ENCODE results near the gene EPGN. TPM values are rescaled to one million over a fixed set of nuclear protein-coding genes. Genes with fewer than 3 reads are reported as not detected.

EPGN gene
- total RNA-seq, 1 donor from 2014 or later, result 2.4 TPM

- H3K4me3 Mint-ChIP-seq, result no peak overlapping the region
- no peaks in the 10 kb centered on the region for H3K36me3 Mint-ChIP-seq
- peaks cover 10% of the 10 kb centered on the region for H3K4me1 Mint-ChIP-seq (ENCODE audit: unreplicated experiment)
- peak overlapping the region; percentile 68 for H3K27ac Mint-ChIP-seq
- DNase-seq (ENCODE audit: extremely low spot score, unreplicated experiment), result no peak
- peak; percentile 70 for TF ChIP-seq CTCF (conservative IDR thresholded peaks at IDR 0.05)
- no peaks in the 10 kb centered on the region for H3K9me3 Mint-ChIP-seq
- peaks cover 3% of the 10 kb centered on the region for H3K27me3 Mint-ChIP-seq
Observed at GRCh38 chr4:74320559-74321118, 12.4 kb downstream of the EPGN start.

GRCh38 chr4:74322301-74322700, 14.0 kb downstream of the EPGN start:
- Mint-ChIP-seq H3K36me3 (no peaks in the 10 kb centered on the region), H3K4me3 (no peak overlapping the region), H3K27me3 (peaks cover 3% of the 10 kb centered on the region), H3K9me3 (no peaks in the 10 kb centered on the region), H3K4me1 (ENCODE audit: unreplicated experiment) (peaks cover 10% of the 10 kb centered on the region), H3K27ac (no peak overlapping the region)
- DNase-seq (ENCODE audit: extremely low spot score, unreplicated experiment), result no peak
- no peak for TF ChIP-seq CTCF (conservative IDR thresholded peaks at IDR 0.05)

- peaks cover 1% of the 10 kb centered on the region for H3K9me3 Mint-ChIP-seq
- DNase-seq (ENCODE audit: extremely low spot score, unreplicated experiment), result no peak
- peaks cover 3% of the 10 kb centered on the region for H3K27me3 Mint-ChIP-seq
- peaks cover 10% of the 10 kb centered on the region for H3K4me1 Mint-ChIP-seq (ENCODE audit: unreplicated experiment)
- no peak overlapping the region for H3K4me3 Mint-ChIP-seq
- no peak for TF ChIP-seq CTCF (conservative IDR thresholded peaks at IDR 0.05)
- H3K27ac Mint-ChIP-seq, result no peak overlapping the region
- no peaks in the 10 kb centered on the region for H3K36me3 Mint-ChIP-seq
Observed at GRCh38 chr4:74323663-74324062, 15.4 kb downstream of the EPGN start.

GRCh38 chr4:74324262-74324661, 16.0 kb downstream of the EPGN start:
- TF ChIP-seq CTCF (conservative IDR thresholded peaks at IDR 0.05), result no peak
- H3K4me3 Mint-ChIP-seq, result no peak overlapping the region
- peaks cover 10% of the 10 kb centered on the region for H3K4me1 Mint-ChIP-seq (ENCODE audit: unreplicated experiment)

GRCh38 chr4:74325886-74326285, 17.6 kb downstream of the EPGN start:
- Mint-ChIP-seq H3K27me3 (peaks cover under 1% of the 10 kb centered on the region), H3K36me3 (no peaks in the 10 kb centered on the region), H3K4me1 (ENCODE audit: unreplicated experiment) (peaks cover 3% of the 10 kb centered on the region), H3K4me3 (no peak overlapping the region), H3K27ac (no peak overlapping the region), H3K9me3 (peaks cover 8% of the 10 kb centered on the region)
- no peak for DNase-seq (ENCODE audit: extremely low spot score, unreplicated experiment)
- TF ChIP-seq CTCF (conservative IDR thresholded peaks at IDR 0.05), result no peak

More at GRCh38 chr4:74324262-74324661, 16.0 kb downstream of the EPGN start:
- Mint-ChIP-seq H3K36me3 (no peaks in the 10 kb centered on the region), H3K27ac (no peak overlapping the region), H3K27me3 (peaks cover 3% of the 10 kb centered on the region), H3K9me3 (peaks cover 7% of the 10 kb centered on the region)
- no peak for DNase-seq (ENCODE audit: extremely low spot score, unreplicated experiment)

- TF ChIP-seq CTCF (conservative IDR thresholded peaks at IDR 0.05), result no peak
- H3K4me3 Mint-ChIP-seq, result no peak overlapping the region
- H3K36me3 Mint-ChIP-seq, result no peaks in the 10 kb centered on the region
- H3K9me3 Mint-ChIP-seq, result peaks cover 8% of the 10 kb centered on the region
- H3K4me1 Mint-ChIP-seq (ENCODE audit: unreplicated experiment), result no peaks in the 10 kb centered on the region
- no peaks in the 10 kb centered on the region for H3K27me3 Mint-ChIP-seq
- DNase-seq (ENCODE audit: extremely low spot score, unreplicated experiment), result no peak
- H3K27ac Mint-ChIP-seq, result no peak overlapping the region
Observed at GRCh38 chr4:74327762-74328161, 19.5 kb downstream of the EPGN start.

Data from type B pancreatic cell (in vitro differentiated cells).